Measurements from ENCODE around the gene LYRM4. TPM values are rescaled to one million over a fixed set of nuclear protein-coding genes. Genes with fewer than 3 reads are reported as not detected.
A peak's percentile ranks its signal among the peaks of the same experiment; 100 is the strongest.

The LYRM4 gene
- total RNA-seq, 1 donor from 2014 or later, result 28.5 TPM

- intact Hi-C loops (cut with micrococcal nuclease), result loop anchor here (10.0 kb wide), 1 partner anchor 58 kb away; no protein-coding TSS in a partner anchor
- no peak overlapping the region for H3K27ac ChIP-seq (replicated peaks)
- H3K4me3 ChIP-seq, result no peak overlapping the region
- peaks cover 4% of the 10 kb centered on the region for H3K4me1 ChIP-seq
- no peak for TF ChIP-seq CTCF (IDR thresholded peaks at IDR 0.05; ENCODE audit: borderline replicate concordance)
- no peak for DNase-seq
- no peaks in the 10 kb centered on the region for H3K9me3 ChIP-seq (replicated peaks)
- no peaks in the 10 kb centered on the region for H3K36me3 ChIP-seq
- no peaks in the 10 kb centered on the region for H3K27me3 ChIP-seq (ENCODE audit: low read depth)
Measured at GRCh38 chr6:5146398-5146797, 114.4 kb downstream of the LYRM4 start.

- no peaks in the 10 kb centered on the region for H3K9me3 ChIP-seq (replicated peaks)
- TF ChIP-seq CTCF (IDR thresholded peaks at IDR 0.05; ENCODE audit: borderline replicate concordance), result peak; percentile 94
- intact Hi-C loops (cut with micrococcal nuclease), result loop anchor here (5.0 to 10.0 kb wide), 3 partner anchors 61 to 1404 kb away; no protein-coding TSS in a partner anchor
- no peak overlapping the region for H3K27ac ChIP-seq (replicated peaks)
- peaks cover 4% of the 10 kb centered on the region for H3K4me1 ChIP-seq
- H3K36me3 ChIP-seq, result no peaks in the 10 kb centered on the region
- peak; percentile 88 for DNase-seq
- H3K27me3 ChIP-seq (ENCODE audit: low read depth), result no peaks in the 10 kb centered on the region
- no peak overlapping the region for H3K4me3 ChIP-seq
Measured at GRCh38 chr6:5143634-5144311, 117.0 kb downstream of the LYRM4 start.

- no peaks in the 10 kb centered on the region for H3K27me3 ChIP-seq (ENCODE audit: low read depth)
- no peak for DNase-seq
- no peaks in the 10 kb centered on the region for H3K9me3 ChIP-seq (replicated peaks)
- H3K4me3 ChIP-seq, result no peak overlapping the region
- no peaks in the 10 kb centered on the region for H3K36me3 ChIP-seq
- no peak for TF ChIP-seq CTCF (IDR thresholded peaks at IDR 0.05; ENCODE audit: borderline replicate concordance)
- H3K4me1 ChIP-seq, result peaks cover 4% of the 10 kb centered on the region
- H3K27ac ChIP-seq (replicated peaks), result no peak overlapping the region
- intact Hi-C loops (cut with micrococcal nuclease), result loop anchor here (5.0 to 10.0 kb wide), 3 partner anchors 62 to 1404 kb away; no protein-coding TSS in a partner anchor
Measured at GRCh38 chr6:5142915-5143314, 117.8 kb downstream of the LYRM4 start.

- Histone ChIP-seq H3K36me3 (no peaks in the 10 kb centered on the region), H3K4me3 (no peak overlapping the region), H3K27ac (replicated peaks) (no peak overlapping the region), H3K27me3 (ENCODE audit: low read depth) (no peaks in the 10 kb centered on the region), H3K4me1 (peaks cover 4% of the 10 kb centered on the region), H3K9me3 (replicated peaks) (no peaks in the 10 kb centered on the region)
- intact Hi-C loops (cut with micrococcal nuclease), result loop anchor here (5.0 to 10.0 kb wide), 3 partner anchors 63 to 1405 kb away; no protein-coding TSS in a partner anchor
- TF ChIP-seq CTCF (IDR thresholded peaks at IDR 0.05; ENCODE audit: borderline replicate concordance), result no peak
- no peak for DNase-seq
Measured at GRCh38 chr6:5142131-5142530, 118.6 kb downstream of the LYRM4 start.

- no peaks in the 10 kb centered on the region for H3K36me3 ChIP-seq
- H3K27ac ChIP-seq (replicated peaks), result no peak overlapping the region
- peaks cover 4% of the 10 kb centered on the region for H3K4me1 ChIP-seq
- no peaks in the 10 kb centered on the region for H3K27me3 ChIP-seq (ENCODE audit: low read depth)
- no peak overlapping the region for H3K4me3 ChIP-seq
- TF ChIP-seq CTCF (IDR thresholded peaks at IDR 0.05; ENCODE audit: borderline replicate concordance), result no peak
- no peaks in the 10 kb centered on the region for H3K9me3 ChIP-seq (replicated peaks)
- intact Hi-C loops (cut with micrococcal nuclease), result loop anchor here (5.0 to 10.0 kb wide), 3 partner anchors 64 to 1406 kb away; no protein-coding TSS in a partner anchor
- no peak for DNase-seq
Measured at GRCh38 chr6:5141046-5141445, 119.7 kb downstream of the LYRM4 start.

Data from left ventricle myocardium inferior (tissue), 1 donor.